GM12864 (cell line): Measurements from ENCODE around the gene PFKFB4.
"Not testable (repeated sequence)": the region's sequence is repeated elsewhere in the genome, so short reads cannot be mapped to it uniquely, and the experiment has no call there.

Experiments
- DNase-seq: peaks from one replicate; pipeline ENCODE4 v3.0.0-alpha.2; 2011; ENCODE audit warnings: low read depth
- H3K4me3 ChIP-seq: 2 replicates; pipeline ENCODE4 v1.5.1; 2011; ENCODE audit warnings: mild to moderate bottlenecking, low read depth, low read length, control low read depth
- TF ChIP-seq, protein P1 (sequence below): IDR thresholded peaks from 2 replicates; pipeline ENCODE4 v1.5.1; 2011; ENCODE audit warnings: low read depth, mild to moderate bottlenecking, moderate library complexity, low read length, control low read depth, inconsistent platforms; ENCODE audit errors: missing control alignments

Gene PFKFB4

DNA sequence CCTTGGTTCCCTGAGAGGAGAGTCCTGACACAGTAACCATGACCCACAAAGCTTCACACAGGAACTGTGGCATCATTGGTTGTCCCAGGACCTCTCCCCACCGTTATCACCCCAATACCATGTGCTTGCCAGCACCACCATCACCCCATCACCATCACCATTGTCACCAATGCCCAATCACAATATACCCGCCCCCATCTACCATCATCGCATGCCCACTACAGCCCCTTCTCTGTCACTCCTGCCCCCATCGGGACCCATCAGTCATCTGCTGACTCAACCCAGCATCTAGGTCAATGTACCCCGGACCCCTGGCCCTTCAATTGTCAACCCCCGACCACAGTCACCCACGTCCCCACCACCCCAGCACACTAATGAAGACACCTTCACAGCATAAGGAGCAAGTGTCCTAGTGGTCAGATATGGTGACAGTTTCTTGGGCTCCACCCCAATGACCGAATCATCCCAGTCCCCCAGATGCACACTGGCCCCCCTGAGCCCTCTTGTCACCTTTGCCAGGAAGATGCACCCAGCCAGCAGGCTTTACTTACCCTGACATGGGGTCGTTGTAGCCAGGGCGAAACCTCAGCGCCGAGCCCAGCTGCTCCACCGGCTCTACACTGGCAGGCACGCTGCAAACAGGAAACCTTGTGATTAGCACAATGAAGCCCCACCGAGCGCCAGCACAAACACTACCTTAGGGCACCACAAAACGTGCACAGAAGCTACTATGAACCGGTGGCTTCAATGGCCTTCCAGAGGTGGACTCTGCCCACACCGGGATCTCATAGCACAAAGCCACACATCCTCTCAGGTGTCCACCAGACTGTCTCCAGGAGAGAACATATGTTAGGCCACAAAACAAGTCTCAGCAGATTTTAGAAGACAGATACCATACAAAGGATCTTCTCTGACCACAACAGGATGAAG, 77.7 kb downstream of the PFKFB4 start:
- H3K4me3 ChIP-seq = no peak overlapping the region
- TF ChIP-seq, protein P1, sequence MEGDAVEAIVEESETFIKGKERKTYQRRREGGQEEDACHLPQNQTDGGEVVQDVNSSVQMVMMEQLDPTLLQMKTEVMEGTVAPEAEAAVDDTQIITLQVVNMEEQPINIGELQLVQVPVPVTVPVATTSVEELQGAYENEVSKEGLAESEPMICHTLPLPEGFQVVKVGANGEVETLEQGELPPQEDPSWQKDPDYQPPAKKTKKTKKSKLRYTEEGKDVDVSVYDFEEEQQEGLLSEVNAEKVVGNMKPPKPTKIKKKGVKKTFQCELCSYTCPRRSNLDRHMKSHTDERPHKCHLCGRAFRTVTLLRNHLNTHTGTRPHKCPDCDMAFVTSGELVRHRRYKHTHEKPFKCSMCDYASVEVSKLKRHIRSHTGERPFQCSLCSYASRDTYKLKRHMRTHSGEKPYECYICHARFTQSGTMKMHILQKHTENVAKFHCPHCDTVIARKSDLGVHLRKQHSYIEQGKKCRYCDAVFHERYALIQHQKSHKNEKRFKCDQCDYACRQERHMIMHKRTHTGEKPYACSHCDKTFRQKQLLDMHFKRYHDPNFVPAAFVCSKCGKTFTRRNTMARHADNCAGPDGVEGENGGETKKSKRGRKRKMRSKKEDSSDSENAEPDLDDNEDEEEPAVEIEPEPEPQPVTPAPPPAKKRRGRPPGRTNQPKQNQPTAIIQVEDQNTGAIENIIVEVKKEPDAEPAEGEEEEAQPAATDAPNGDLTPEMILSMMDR = no peak
- no peak for DNase-seq

DNA sequence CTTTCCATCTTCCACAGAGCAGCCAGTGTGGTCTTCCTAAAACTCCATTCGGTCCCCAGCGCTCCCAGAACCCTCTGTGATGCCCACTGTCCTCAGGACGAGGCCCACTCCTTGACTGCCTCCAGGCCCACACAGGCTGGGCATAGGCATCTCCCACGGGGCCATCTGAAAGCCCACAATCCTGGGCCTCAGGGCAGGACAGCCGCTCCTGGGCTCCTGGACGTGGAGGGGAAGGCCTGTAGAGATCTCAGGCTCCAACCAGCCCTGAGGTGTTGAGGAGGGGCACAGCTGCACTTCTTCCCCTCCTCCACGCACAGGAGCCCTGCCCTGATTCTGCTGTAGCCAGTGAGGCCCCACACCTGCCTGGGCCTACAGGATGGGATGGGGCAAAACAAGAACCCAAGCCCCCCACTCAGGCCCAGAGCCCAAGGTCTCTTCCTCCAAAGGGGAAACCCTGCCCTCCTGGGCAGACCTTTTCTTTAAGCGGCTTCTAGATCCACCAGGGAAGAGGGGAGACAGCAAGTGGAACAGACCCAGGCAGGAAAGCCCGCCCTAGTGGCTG, 78.6 kb downstream of the PFKFB4 start:
- TF ChIP-seq, protein P1 = no peak
- DNase-seq = no peak
- H3K4me3 ChIP-seq = no peak overlapping the region

DNA sequence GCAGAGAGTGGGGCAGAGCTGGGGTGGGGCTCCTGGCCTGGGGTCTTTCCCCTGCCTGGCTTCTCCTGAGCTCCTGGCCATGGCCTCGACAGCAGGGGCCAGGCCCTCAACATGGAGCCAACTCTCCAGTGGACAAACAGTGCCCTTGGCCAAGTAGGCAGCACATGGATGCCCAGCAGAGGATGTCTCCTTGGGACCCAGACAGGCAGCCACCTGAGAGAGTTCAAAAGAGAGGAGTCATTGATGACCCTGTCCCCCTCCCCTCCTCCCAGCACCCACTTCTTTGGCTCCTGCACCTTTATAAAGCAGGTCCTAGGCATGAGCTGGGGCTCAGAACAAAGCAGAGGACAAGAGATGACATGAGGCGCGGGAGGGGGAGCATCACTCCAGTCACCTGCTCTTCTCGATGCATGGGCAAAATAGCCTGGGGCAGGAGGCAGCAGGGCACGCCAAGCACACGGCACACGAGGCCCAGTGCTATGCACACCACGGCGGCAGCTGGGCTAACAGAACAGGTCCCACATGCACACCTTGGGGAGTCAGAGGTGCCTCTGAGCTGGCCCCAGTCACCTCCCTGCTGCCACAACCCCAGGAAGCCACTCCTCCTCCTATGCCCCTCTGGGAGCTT, 80.1 kb downstream of the PFKFB4 start:
- DNase-seq = no peak
- TF ChIP-seq, protein P1 = no peak
- H3K4me3 ChIP-seq = no peak overlapping the region

DNA sequence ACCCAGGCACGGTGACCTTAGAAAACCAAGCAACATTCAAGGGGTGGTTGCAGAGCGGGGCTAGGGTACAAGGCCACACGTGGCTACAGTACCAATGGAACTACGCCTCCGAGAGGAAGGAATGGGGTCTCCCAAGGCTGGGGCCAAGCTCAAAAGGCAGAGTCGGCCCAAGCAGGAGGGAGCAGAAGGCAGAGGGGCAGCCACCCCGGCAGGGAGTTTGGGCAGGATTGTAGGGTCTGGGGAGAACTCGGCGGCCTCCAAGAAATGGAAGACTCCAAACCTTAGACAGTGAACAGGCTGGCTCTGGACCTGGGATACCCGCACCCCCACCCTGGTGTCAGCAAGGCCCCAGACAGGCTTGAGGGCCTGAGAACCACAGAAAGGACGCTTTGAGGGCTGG, 81.4 kb downstream of the PFKFB4 start:
- DNase-seq = no peak
- no peak overlapping the region for H3K4me3 ChIP-seq

DNA sequence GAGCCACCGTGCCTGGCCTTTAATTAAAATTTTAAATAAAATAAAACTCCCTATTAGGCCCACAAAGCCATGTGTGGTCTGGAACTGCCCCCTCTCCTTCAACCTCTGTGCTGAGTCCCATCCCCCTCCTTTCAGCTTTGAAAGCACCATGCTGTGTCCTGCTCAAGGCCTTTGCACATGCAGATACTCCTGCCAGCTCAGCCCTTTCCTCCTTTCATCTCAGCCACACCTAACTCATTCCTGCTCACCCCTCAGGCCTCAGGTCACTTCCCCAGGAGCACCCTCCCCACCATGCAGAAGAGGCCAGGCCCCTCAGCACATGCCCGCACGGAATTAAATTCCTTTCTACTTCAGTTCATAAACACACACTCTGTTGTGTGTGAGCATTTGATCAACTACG, 82.0 kb downstream of the PFKFB4 start:
- TF ChIP-seq, protein P1 = no peak
- no peak for DNase-seq
- no peak overlapping the region for H3K4me3 ChIP-seq

More for the DNA sequence above, 81.4 kb downstream of the PFKFB4 start:
- TF ChIP-seq, protein P1 = no peak

DNA sequence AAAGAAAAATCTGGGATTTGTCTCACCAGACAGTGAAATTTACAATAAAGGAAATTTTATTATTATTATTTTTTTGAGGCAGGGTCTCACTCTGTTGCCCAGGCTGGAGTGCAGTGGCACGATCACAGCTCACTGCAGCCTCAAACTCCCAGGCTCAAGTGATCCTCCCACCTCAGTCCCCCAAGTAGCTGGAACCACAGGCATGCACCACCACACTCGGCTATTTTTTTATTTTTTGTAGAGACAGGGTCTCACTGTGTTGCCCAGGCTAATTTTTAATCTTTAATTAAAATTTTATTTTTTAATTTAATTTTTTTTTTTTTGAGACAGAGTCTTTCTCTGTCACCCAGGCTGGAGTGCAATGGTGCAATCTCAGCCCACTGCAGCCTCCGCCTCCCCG, 82.6 kb downstream of the PFKFB4 start:
- H3K4me3 ChIP-seq, DNase-seq: not testable (repeated sequence)

DNA sequence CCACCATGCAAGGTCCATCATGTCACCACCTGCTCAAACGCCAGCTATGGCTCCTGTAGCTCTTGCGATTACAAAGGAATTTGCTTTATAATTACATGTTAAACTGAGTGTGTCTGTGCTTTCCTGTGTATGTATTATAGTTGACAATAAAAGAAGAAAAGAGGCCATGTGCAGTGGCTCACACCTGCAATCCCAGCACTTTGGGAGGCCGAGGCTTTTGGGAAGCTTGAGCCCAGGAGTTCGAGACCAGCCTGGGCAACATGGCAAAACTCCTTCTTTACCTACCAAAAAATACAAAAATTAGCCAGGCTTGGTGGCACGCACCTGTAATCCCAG, 83.0 kb downstream of the PFKFB4 start:
- DNase-seq = no peak
- TF ChIP-seq, protein P1 = no peak
- no peak overlapping the region; the same call in 1 of the 2 replicates for H3K4me3 ChIP-seq
